Liver (tissue), 3 donors: ENCODE data around the gene IER2.
"Not testable (repeated sequence)": the region's sequence is repeated elsewhere in the genome, so short reads cannot be mapped to it uniquely, and the experiment has no call there.

Source experiments
- GABPA ChIP-seq, 2 donors: IDR thresholded peaks in 1 of 2; conservative IDR thresholded peaks in 1 of 2; 2 replicates each; pipeline ENCODE4 v1.6.1; 2016; ENCODE audit warnings: antibody characterized with exemption in 2 of 2, mild to moderate bottlenecking in 1 of 2, moderate library complexity in 1 of 2
- RAD21 ChIP-seq, 2 donors: IDR thresholded peaks; 2 replicates each; pipeline ENCODE4 v1.6.1; 2016; ENCODE audit warnings: antibody characterized with exemption in 2 of 2, mild to moderate bottlenecking in 2 of 2
- TAF1 ChIP-seq: conservative IDR thresholded peaks from 2 replicates; pipeline ENCODE4 v1.6.1; 2016; ENCODE audit warnings: antibody characterized with exemption, mild to moderate bottlenecking
- TF ChIP-seq, protein P1 (sequence below): fragments of 150-350 bp; IDR thresholded peaks from 2 replicates; pipeline ENCODE4 v1.5.1; 2017; ENCODE audit warnings: improper control_type of control experiment, low read depth, low read length; ENCODE audit not compliant: missing input control
- TF ChIP-seq, protein P2 (sequence below): IDR thresholded peaks from 2 replicates; pipeline ENCODE4 v1.6.1; 2016; ENCODE audit warnings: antibody characterized with exemption
- donor health status: healthy.
- donor health status: healthy.

DNA sequence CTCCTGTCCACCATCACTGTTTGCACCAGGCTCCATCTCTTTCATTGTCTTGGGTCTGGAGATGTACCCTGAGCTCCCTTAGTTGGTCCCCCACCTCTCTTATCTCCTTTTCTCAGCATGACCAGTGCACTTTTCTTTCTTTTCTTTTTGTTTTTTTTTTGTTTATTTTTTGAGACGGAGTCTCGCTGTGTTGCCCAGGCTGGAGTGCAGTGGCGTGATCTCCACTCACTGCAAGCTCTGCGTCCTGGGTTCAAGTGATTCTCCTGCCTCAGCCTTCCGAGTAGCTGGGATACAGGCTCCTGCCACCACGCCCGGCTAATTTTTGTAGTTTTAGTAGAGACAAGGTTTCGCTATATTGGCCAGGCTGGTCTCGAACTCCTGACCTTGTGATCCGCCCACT is 28.1 kb downstream of the IER2 start:
- TF ChIP-seq, protein P1, sequence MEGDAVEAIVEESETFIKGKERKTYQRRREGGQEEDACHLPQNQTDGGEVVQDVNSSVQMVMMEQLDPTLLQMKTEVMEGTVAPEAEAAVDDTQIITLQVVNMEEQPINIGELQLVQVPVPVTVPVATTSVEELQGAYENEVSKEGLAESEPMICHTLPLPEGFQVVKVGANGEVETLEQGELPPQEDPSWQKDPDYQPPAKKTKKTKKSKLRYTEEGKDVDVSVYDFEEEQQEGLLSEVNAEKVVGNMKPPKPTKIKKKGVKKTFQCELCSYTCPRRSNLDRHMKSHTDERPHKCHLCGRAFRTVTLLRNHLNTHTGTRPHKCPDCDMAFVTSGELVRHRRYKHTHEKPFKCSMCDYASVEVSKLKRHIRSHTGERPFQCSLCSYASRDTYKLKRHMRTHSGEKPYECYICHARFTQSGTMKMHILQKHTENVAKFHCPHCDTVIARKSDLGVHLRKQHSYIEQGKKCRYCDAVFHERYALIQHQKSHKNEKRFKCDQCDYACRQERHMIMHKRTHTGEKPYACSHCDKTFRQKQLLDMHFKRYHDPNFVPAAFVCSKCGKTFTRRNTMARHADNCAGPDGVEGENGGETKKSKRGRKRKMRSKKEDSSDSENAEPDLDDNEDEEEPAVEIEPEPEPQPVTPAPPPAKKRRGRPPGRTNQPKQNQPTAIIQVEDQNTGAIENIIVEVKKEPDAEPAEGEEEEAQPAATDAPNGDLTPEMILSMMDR = not testable (repeated sequence)
- not testable (repeated sequence) for TF ChIP-seq RAD21 (IDR thresholded peaks at IDR 0.05); TAF1; GABPA (IDR thresholded peaks at IDR 0.05 in 1 of 2, conservative IDR thresholded peaks at IDR 0.05 in 1 of 2)
- TF ChIP-seq, protein P2, sequence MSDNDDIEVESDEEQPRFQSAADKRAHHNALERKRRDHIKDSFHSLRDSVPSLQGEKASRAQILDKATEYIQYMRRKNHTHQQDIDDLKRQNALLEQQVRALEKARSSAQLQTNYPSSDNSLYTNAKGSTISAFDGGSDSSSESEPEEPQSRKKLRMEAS = not testable (repeated sequence)
